ENCODE data around the gene REEP5.

- TF ChIP-seq ZNF70 (CRISPR knock-in tag; IDR thresholded peaks at IDR 0.05), result no peak
- no peak for TF ChIP-seq ARNTL (CRISPR knock-in tag; IDR thresholded peaks at IDR 0.05; ENCODE audit: borderline replicate concordance, low read depth)
- TF ChIP-seq TOX (CRISPR knock-in tag; IDR thresholded peaks at IDR 0.05; ENCODE audit: borderline replicate concordance), result no peak
- no peak for TF ChIP-seq RARB (CRISPR knock-in tag; IDR thresholded peaks at IDR 0.05)
- TF ChIP-seq PATZ1 (CRISPR knock-in tag; IDR thresholded peaks at IDR 0.05; ENCODE audit: borderline replicate concordance), result no peak
- no peak for TF ChIP-seq POU6F1 (CRISPR knock-in tag; IDR thresholded peaks at IDR 0.05; ENCODE audit: borderline replicate concordance, low read depth)
- no peak for TF ChIP-seq ESRRG (CRISPR knock-in tag; IDR thresholded peaks at IDR 0.05)
- no peak for TF ChIP-seq GLIS3 (CRISPR knock-in tag; IDR thresholded peaks at IDR 0.05)
- no peak for TF ChIP-seq ZFP3 (CRISPR knock-in tag; IDR thresholded peaks at IDR 0.05)
- no peak for TF ChIP-seq TSHZ2 (CRISPR knock-in tag; IDR thresholded peaks at IDR 0.05)
- TF ChIP-seq CSRNP3 (CRISPR knock-in tag; IDR thresholded peaks at IDR 0.05), result no peak
- TF ChIP-seq BACH2 (CRISPR knock-in tag; IDR thresholded peaks at IDR 0.05; ENCODE audit: borderline replicate concordance), result no peak
- TF ChIP-seq ZNF565 (CRISPR knock-in tag; conservative IDR thresholded peaks at IDR 0.05; ENCODE audit: low read depth), result no peak
- no peak for TF ChIP-seq ZFP30 (CRISPR knock-in tag; IDR thresholded peaks at IDR 0.05)
Observed at GRCh38 chr5:112971276-112971675, 49.2 kb upstream of the REEP5 start.

Data from SK-N-SH treated with all-trans-retinoic acid at 6 μM for 48 hours (cell line).